ENCODE results near the gene SYNE1.

- TF ChIP-seq POLR2AphosphoS5 (IDR thresholded peaks at IDR 0.05) (no peak), CTCF (IDR thresholded peaks at IDR 0.05) (no peak), POLR2A (IDR thresholded peaks at IDR 0.05) (no peak), EP300 (IDR thresholded peaks at IDR 0.05) (no peak)
Measured at GRCh38 chr6:152575161-152575560, 62.0 kb downstream of the SYNE1 start.

Measured in upper lobe of left lung (tissue), 4 donors.